HG02938 (cell line): ENCODE results near the gene OMD.

ENCODE experiments used
- ATAC-seq: cut with Tn5 transposase; IDR thresholded peaks from one replicate; pipeline ENCODE4 v1.9.1; 2021; ENCODE audit warnings: mild to moderate bottlenecking, moderate library complexity; ENCODE audit not compliant: unreplicated experiment

OMD gene

DNA sequence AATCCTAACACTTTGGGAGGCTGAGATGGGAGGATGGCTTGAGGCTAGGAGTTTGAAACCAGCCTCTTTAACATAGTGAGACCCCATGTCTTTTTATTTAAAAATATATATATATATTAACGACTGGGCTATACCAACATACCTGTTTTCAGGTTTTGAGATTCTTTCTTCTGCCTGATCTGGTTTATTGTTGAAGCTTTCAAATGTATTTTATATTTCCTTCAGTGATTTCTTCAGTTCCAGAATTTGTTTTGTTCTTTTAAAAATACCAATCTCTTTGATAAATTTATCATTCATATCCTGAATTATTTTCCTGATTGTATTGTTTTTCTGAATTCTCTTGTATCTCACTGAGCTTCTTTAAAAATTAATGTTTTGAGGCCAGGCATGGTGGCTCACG is 51.1 kb downstream of the OMD start:
- no peak for ATAC-seq

GRCh38 chr9:92369075-92369474 is 55.2 kb downstream of the OMD start:
- no peak for ATAC-seq
